Activated T-cell treated with anti-CD3 and anti-CD28 coated beads, Interleukin-2, amount 50 U/mL, for 24 hours (primary cell): ENCODE data around the gene AP2B1.

Experiments
- DNase-seq: peaks from one replicate; pipeline ENCODE4 v3.0.0-alpha.2; 2020
- H3K27ac Mint-ChIP-seq: 2 replicates; pipeline ENCODE4 v1.8.0; 2020; ENCODE audit warnings: mild to moderate bottlenecking, mixed read lengths
- H3K27me3 Mint-ChIP-seq: 2 replicates; pipeline ENCODE4 v1.8.0; 2020; ENCODE audit warnings: mixed read lengths
- H3K36me3 Mint-ChIP-seq: 2 replicates; pipeline ENCODE4 v1.8.0; 2020; ENCODE audit warnings: low read depth, mixed read lengths
- H3K4me1 Mint-ChIP-seq: 2 replicates; pipeline ENCODE4 v1.8.0; 2020; ENCODE audit warnings: low read depth, mixed read lengths
- H3K4me3 Mint-ChIP-seq: 2 replicates; pipeline ENCODE4 v1.8.0; 2020; ENCODE audit warnings: mild to moderate bottlenecking, moderate library complexity, mixed read lengths
- H3K9me3 Mint-ChIP-seq: 2 replicates; pipeline ENCODE4 v1.8.0; 2020; ENCODE audit warnings: mixed read lengths

The AP2B1 gene

DNA sequence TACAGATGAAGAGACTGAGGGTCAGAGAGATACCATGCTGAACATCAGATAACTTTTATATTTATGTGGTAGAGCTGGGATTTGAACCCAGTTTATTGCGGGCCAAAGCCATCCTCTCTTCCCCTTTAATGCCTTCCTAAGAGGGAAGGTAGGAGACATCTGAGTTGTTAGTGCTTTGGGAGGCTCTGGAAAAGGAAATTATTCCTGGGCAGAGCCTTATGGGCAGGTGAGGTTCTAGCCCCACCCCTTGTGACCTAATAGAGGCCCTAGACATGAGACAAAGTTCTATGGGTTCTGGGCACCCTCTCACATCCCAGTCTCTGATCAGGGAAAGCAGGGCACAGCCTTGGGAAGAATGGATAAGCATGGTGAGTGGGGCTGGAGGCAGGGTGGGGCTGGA lies 173.5 kb downstream of the AP2B1 start, which contains the start of gene C17orf50:
Gene C17orf50 (plus strand): TSS at position 301 of the 400 bp plus-strand sequence. CDS start 55 bp downstream, at position 356.
- Mint-ChIP-seq H3K27me3 (no peaks in the 10 kb centered on the region), H3K27ac (no peak within 1 kb of the TSS), H3K4me1 (peaks cover 12% of the 10 kb centered on the region), H3K9me3 (no peaks in the 10 kb centered on the region), H3K36me3 (no peaks in the 10 kb centered on the region), H3K4me3 (no peak within 1 kb of the TSS)
- DNase-seq: no peak

DNA sequence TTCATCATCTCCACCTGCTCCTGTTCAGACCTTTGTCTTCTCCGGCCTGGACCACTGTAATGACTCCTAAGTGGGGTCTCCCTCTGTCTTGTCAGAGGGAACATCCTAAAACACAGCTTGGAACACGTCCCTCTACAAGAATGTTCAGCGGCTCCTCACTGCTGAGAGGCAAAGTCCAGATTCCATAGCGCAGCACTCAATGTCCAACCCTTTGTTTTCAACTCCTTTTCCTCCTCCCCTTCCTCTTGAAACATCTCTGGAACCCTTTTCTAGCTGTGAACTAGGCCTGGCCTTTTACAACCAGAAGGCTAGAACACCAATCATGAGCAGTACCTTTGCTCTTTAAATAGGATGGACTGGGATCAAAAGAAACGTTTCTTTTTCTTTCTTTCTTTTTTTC lies 174.5 kb downstream of the AP2B1 start:
- no peaks in the 10 kb centered on the region for H3K9me3 Mint-ChIP-seq
- peaks cover 12% of the 10 kb centered on the region for H3K4me1 Mint-ChIP-seq
- DNase-seq: no peak
- no peak overlapping the region for H3K4me3 Mint-ChIP-seq
- H3K27ac Mint-ChIP-seq: no peak overlapping the region
- no peaks in the 10 kb centered on the region for H3K36me3 Mint-ChIP-seq
- H3K27me3 Mint-ChIP-seq: no peaks in the 10 kb centered on the region

DNA sequence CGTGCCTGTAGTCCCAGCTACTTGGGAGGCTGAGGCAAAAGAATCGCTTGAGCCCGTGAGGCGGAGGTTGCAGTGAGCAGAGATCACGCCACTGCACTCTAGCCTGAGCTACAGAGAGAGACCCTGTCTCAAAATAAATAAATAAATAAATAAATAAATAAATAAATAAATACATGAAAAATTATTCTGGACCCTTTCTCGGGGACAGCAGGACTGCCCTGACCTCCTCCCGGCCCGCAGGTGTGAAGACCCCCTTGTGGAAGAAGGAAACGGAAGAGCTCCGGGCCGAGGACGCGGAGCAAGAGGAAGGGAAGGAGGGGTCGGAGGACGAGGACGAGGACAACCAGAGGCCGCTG lies 176.6 kb downstream of the AP2B1 start:
- Mint-ChIP-seq H3K27ac (peak overlapping the region; percentile 40), H3K36me3 (no peaks in the 10 kb centered on the region), H3K4me1 (peaks cover 12% of the 10 kb centered on the region), H3K27me3 (no peaks in the 10 kb centered on the region), H3K4me3 (peak overlapping the region; percentile 58), H3K9me3 (no peaks in the 10 kb centered on the region)
- DNase-seq: no peak

DNA sequence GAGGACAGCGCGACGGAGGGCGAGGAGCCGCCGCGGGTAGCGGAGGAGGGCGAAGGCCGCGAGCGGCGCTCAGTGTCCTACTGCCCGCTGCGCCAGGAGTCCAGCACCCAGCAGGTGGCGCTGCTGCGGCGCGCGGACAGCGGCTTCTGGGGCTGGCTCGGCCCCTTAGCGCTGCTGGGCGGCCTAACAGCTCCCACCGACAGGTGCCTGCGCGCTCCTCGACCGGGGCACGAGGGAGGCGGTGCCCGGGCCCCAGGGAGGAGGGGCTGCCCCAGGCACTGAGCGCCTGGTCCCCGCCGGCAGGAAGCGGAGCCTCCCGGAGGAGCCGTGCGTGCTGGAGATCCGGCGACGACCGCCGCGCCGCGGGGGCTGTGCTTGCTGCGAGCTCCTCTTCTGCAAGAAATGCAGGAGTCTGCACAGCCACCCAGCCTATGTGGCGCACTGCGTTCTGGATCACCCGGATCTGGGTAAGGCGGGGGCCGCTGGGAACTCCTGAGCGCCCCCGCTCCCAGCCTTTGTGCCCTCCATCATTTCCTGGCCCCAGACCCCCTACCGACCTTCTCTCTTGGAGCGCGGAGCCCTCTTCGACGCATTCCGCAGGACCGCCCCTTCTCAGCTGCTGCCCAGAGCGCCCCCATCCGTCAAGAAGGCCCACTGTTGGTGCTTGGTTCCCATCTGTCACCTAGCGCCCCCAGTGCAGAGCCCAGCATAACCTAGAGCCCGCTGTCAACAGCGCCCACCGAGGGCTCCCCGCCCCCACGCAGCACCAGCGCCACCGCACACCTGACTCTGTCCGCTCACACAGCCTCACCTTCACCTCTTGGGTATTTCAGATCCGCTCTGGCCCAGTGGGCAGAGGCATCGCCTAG lies 177.2 kb downstream of the AP2B1 start:
- H3K27ac Mint-ChIP-seq: peak overlapping the region; percentile 67
- H3K27me3 Mint-ChIP-seq: no peaks in the 10 kb centered on the region
- H3K9me3 Mint-ChIP-seq: no peaks in the 10 kb centered on the region
- peaks cover 12% of the 10 kb centered on the region for H3K4me1 Mint-ChIP-seq
- peak; percentile 93 for DNase-seq
- H3K36me3 Mint-ChIP-seq: no peaks in the 10 kb centered on the region
- peak overlapping the region; percentile 83 for H3K4me3 Mint-ChIP-seq

DNA sequence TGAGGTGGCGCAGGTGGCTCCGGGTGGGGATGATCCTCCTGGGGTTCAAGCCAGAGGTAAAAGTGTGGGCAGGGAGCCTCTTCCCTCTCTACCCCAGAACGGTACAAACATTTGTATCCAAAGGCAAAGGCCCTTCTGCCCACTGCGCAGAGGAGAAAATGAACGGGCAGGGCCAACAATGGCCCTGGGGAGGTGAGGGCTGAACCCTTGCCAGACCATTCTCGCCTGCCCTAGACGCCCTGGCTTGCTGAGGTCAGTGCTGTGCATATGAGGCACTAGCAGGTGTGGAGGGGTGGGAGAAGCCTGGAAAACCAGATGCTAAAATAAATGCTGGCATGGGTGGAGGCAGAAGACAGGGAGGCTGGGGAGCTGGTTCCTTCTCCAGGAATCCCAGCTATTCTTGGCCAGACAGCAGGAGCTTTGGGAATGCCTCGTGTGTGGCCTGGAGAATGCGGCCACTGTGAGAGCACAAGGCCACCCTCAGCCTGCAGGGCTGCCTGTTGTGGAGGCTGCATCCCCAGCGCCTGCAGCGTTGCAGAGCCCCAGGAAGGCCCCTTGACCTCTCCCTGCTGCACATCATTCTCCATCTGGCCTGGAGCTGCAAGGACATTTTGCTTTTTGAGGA lies 178.1 kb downstream of the AP2B1 start:
- H3K36me3 Mint-ChIP-seq: no peaks in the 10 kb centered on the region
- H3K4me3 Mint-ChIP-seq: peak overlapping the region; percentile 83
- H3K4me1 Mint-ChIP-seq: peaks cover 12% of the 10 kb centered on the region
- H3K27ac Mint-ChIP-seq: no peak overlapping the region
- DNase-seq: no peak
- H3K27me3 Mint-ChIP-seq: no peaks in the 10 kb centered on the region
- no peaks in the 10 kb centered on the region for H3K9me3 Mint-ChIP-seq

DNA sequence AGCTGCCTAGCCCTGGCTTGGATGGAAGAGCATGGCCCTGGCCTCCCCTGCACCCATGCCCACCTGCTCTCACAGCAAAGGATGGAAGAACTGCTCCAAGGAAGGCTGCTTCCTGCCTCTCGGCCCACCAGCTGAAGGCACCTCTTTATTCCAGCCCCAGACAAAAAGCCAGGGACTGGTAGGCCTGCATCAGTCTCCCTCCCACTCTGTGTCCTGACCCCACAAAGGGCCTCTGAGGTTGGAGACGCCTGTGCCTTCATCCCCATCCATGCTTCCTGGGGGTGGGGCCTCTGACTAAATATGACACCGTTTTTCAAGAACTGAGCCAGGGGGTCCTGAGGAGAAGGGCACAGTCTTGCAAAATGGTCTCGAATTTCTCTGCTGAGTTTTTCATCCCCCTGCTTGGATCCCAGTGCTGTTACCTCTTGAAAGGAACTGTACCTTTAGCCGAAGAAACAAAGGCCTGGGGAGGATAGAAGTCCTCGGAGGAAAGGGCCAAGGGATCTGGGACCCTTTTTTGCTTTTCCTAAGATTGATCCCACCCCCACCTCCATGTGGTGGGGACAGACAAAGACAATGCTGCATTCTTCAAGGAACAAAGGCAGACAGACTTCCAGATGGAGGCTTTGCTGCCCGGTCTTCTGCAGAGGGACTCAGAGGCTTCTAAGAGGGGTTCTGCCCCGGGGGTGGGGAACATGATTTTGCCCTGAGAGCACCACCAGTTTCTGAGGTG lies 178.8 kb downstream of the AP2B1 start:
- Mint-ChIP-seq H3K9me3 (no peaks in the 10 kb centered on the region), H3K4me3 (no peak overlapping the region), H3K4me1 (peaks cover 12% of the 10 kb centered on the region), H3K27me3 (no peaks in the 10 kb centered on the region), H3K27ac (no peak overlapping the region), H3K36me3 (no peaks in the 10 kb centered on the region)
- no peak for DNase-seq

DNA sequence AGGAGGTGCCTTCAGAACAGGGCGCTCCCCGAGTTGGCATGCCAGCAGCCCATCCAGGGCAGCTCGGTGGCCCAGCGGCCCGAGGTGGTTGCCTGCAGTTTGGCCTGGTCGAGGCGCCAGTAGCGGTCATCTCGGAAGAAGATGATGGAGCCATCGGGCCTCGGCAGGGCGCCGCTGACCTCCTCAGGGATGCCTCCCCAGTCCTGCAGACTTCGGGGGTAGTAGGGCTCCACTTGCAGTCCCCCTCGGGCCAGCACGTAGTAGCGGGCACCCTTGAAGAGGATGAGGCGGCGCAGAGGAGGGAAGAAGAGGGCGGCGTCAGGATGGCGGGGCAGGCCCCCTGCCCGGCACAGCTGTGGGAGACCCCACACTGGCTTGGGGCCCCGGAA lies 179.4 kb downstream of the AP2B1 start:
- Mint-ChIP-seq H3K36me3 (no peaks in the 10 kb centered on the region), H3K4me3 (no peak overlapping the region), H3K27me3 (no peaks in the 10 kb centered on the region), H3K4me1 (peaks cover 12% of the 10 kb centered on the region), H3K27ac (no peak overlapping the region), H3K9me3 (no peaks in the 10 kb centered on the region)
- DNase-seq: no peak

DNA sequence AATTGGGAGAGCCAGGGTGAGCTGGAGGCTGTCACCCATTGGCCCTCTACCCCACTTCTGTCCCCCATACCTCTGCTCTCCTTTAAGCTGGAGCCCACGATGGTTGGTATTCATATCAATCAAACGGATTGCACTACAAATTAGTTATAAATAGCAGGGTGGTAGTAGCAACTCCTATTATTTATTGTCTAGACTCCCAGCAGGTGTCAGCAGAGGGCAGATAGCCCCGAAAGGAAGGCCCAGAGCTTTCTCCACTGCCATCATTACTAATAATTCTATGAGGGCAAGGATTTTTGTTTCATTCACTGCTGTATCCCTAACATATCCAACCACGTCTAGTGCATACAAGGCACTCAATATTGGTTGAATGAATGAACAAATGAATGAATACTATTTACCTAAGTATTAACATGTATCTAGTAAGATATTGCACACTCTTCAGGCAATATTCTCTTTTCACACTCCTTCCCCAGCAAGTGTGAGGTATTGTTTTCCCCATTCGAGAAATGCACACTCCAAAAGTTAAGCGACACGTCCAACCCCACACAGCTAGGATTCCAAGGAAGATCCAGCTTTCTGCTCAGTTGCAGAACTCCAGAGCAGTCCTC lies 179.9 kb downstream of the AP2B1 start:
- Mint-ChIP-seq H3K4me1 (peaks cover 12% of the 10 kb centered on the region), H3K36me3 (no peaks in the 10 kb centered on the region), H3K27me3 (no peaks in the 10 kb centered on the region), H3K9me3 (no peaks in the 10 kb centered on the region), H3K27ac (no peak overlapping the region), H3K4me3 (no peak overlapping the region)
- DNase-seq: no peak

DNA sequence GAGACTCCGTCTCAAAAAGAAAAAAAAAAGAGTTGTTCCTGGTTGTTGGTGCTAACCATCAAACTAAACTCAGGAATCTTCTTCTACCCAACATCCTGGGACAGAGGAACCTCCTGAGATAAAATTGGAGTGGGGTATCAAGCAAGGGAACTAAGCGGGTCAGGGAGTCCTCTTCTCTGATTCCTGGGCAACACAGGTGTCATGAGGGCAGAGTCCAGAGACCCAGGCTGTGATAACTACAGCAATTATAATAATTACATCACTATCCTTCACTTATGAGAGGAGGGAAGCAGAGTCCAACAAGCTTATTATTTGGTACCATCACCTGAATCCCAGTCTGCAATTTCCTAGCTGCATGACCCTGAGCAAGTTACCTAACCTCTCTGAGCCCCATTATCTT lies 181.7 kb downstream of the AP2B1 start:
- Mint-ChIP-seq H3K9me3 (no peaks in the 10 kb centered on the region), H3K36me3 (no peaks in the 10 kb centered on the region), H3K27me3 (no peaks in the 10 kb centered on the region), H3K27ac (no peak overlapping the region), H3K4me1 (peaks cover 12% of the 10 kb centered on the region), H3K4me3 (no peak overlapping the region)
- no peak for DNase-seq

DNA sequence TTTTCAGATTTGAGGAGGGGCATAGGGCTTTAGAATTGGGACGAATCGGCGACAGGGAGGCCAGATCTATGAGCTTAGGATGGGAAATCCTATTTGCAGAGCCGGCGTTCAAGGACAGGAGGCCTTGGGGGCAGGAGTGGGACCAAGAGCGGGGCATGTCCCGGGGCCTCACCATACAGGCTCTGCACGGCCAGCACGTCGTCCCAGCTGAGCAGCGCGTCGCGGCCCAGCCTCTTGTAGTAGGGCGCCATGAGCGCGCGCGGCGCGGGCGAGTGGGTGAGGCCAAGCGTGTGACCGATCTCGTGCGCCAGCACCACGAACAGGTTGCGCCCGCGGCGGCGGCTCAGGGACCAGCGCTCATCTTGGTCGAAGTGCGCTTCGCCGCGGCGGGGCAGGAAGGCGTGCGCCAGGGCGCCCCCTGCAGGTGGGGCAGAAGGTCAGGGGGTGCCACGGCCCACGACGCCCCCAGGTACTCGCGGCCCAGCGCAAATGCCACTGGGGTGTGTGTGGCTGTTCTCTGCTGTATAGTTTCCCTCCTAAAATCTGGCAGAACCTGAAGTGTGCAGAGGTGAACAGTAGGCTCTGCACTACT lies 182.9 kb downstream of the AP2B1 start:
- no peaks in the 10 kb centered on the region for H3K9me3 Mint-ChIP-seq
- H3K4me3 Mint-ChIP-seq: no peak overlapping the region
- H3K27me3 Mint-ChIP-seq: peaks cover 4% of the 10 kb centered on the region
- DNase-seq: no peak
- no peaks in the 10 kb centered on the region for H3K36me3 Mint-ChIP-seq
- no peak overlapping the region for H3K27ac Mint-ChIP-seq
- peaks cover 2% of the 10 kb centered on the region for H3K4me1 Mint-ChIP-seq

DNA sequence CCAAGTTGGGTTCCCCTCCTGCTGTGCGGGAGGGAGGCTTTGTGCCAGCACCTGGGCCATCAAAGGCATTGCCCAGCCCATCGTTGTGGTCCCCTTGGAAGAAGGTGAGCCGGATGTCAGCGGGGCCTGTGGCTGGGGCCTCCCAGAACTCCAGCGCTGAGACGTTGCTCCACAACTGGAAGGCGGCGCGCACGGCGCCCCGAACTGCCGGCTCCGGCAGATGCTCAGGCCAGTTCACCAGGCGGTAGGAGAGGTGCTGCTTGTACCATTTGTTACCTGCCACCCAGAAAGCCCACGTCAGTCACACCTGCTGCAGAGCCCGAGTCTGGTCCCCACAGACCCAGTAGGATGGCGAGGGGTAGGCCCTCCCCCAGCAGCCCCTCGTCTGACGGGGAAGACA lies 186.0 kb downstream of the AP2B1 start:
- no peak overlapping the region for H3K4me3 Mint-ChIP-seq
- no peaks in the 10 kb centered on the region for H3K36me3 Mint-ChIP-seq
- no peaks in the 10 kb centered on the region for H3K4me1 Mint-ChIP-seq
- no peak overlapping the region for H3K27ac Mint-ChIP-seq
- DNase-seq: no peak
- H3K27me3 Mint-ChIP-seq: peaks cover 8% of the 10 kb centered on the region
- H3K9me3 Mint-ChIP-seq: no peaks in the 10 kb centered on the region

DNA sequence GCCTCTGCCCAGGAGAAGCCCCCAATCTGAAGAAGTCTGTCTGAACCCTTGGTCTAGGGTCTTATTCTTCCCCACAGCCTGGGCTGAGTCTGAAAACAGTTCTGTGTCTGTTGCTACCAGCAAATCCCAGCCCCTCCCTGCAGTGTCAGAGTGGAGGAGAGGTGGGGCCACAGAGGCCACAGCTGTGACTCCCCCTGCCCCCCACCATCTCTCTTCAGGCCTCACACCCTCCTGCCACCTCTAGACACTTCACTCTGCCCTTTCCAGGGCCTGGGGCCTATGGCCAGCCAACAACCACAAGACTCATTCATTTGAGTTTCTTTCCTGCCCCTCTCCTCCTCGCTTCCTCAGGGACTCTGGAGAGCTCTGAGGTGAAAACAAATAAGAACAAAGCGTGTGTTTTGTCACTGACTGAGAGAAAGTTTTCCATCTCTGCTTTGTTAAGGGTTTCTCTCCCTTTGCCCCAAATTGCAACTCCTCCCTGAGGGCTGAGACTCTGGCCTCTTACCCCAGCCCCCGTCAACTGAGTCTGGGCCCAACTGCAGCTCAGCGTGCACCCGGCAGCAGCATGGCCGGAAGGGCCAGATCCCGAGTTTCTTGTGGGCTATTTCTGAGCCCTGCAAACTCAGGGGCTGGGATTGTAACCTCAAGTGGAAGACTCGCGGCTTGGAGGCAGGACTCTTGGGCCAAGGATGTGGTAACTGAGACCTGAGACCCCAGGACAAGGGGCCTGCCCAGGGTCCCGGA lies 186.7 kb downstream of the AP2B1 start:
- Mint-ChIP-seq H3K4me1 (no peaks in the 10 kb centered on the region), H3K27ac (no peak overlapping the region), H3K9me3 (no peaks in the 10 kb centered on the region), H3K27me3 (peaks cover 8% of the 10 kb centered on the region), H3K36me3 (no peaks in the 10 kb centered on the region), H3K4me3 (no peak overlapping the region)
- no peak for DNase-seq

DNA sequence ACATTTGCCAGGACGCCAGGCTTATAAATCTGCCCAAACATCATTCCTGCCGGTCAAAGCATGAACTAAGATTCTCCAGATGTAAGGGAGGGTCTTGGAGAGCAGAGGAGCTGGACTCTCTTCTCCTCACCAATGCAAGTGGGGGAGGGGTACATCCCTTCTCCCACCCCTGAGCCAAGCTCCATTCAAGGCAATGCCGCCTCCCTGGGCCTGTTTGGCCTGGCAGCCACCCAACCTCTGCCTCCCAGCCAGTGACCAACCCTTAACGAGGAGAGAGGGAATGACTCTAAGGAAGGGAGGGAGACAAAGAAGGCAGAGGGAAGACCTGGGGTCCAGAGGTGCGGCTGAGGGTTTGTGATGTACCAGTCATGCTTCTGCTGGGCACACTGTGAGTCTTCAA lies 187.4 kb downstream of the AP2B1 start:
- no peak for DNase-seq
- Mint-ChIP-seq H3K36me3 (no peaks in the 10 kb centered on the region), H3K27me3 (peaks cover 8% of the 10 kb centered on the region), H3K4me3 (no peak overlapping the region), H3K9me3 (no peaks in the 10 kb centered on the region), H3K4me1 (no peaks in the 10 kb centered on the region), H3K27ac (no peak overlapping the region)

DNA sequence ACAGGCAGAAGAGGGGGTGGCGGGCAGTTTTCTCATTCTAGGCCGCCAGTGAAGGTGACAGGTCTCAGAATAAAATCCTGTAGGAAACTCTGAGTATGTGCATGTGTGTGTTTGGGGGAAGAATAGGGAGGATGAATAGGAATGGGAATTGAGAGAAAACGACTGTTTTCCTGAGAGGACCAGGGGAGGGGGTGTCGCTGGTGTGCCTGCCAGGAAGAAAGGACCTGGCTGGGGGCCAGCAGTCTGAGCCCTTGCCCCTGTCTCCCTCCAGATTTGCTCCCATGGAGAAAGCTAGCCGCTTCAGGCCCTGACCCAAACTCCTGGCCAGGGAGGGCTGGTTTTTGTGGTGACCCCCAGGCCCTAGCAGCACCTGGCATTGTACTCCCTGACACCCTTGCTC lies 187.9 kb downstream of the AP2B1 start:
- Mint-ChIP-seq H3K27ac (no peak overlapping the region), H3K9me3 (no peaks in the 10 kb centered on the region), H3K4me1 (no peaks in the 10 kb centered on the region), H3K36me3 (no peaks in the 10 kb centered on the region), H3K4me3 (no peak overlapping the region), H3K27me3 (peaks cover 8% of the 10 kb centered on the region)
- no peak for DNase-seq
